GM19023 (cell line): ENCODE measurements around the gene C20orf96.
"Not testable (repeated sequence)": the region's sequence is repeated elsewhere in the genome, so short reads cannot be mapped to it uniquely, and the experiment has no call there.

Experiments
- ATAC-seq: cut with Tn5 transposase; IDR thresholded peaks from one replicate; pipeline ENCODE4 v1.9.1; 2021; ENCODE audit warnings: mild to moderate bottlenecking, moderate library complexity; ENCODE audit not compliant: unreplicated experiment

C20orf96 gene

DNA sequence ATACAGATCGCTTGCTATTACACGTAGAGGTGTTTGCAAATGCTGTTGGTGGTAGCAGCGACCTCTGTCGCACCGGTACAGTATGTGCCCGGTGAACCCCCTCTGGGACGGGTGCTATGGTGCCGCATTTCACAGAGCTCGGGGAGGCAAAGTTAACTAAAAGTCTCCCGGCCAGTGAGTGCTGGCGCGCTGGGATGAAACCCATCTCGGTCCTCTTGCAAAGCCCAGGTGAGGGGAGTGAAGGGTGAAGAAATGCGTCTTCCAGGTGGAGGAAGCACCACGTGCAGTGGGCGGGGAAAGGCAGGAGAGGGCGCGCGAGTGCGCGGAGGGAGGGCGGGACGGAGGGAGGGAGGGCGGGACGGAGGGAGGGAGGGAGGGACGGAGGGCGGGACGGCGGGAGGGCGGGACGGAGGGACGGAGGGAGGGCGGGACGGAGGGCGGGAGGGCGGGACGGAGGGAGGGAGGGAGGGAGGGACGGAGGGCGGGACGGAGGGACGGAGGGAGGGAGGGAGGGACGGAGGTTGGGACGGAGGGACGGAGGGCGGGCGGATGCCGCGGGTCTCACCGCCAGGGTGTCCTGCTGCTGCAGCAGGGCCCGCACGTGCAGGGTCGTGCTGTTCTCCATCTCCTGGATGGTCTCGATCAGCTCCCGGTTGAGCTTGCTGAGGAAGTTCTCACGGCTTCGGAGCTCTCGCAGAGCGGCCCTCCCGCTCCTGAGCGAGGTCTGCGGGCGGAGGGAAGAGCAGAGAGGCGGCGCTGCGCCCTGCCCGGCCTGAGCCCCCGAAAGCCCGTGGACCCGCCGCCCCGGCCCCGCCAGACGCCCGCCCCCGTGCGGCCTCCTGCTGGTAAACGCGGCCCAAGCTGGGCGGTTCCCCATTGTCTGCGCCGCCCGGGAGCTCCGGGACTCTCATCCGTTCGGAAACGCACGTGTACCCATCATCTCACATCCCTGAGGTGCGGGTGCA, 11.7 kb downstream of the C20orf96 start:
- no peak for ATAC-seq

- no peak for ATAC-seq
Observed at GRCh38 chr20:278181-278580, 12.4 kb downstream of the C20orf96 start.

DNA sequence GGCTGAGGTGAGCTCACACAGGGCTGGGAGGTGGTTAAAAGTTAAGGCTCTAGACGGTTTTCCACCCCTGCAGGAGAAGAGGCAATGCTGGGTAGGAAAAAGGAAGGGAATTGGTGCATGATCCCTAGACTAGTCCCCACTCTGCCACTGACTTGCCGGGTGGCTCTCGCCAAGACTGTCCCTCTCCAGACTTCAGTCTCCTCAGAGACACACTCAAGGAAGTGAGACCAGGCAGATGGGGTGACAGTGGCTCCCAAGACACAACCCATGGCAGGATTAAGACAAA, 13.1 kb downstream of the C20orf96 start:
- no peak for ATAC-seq

GRCh38 chr20:276620-277495, 13.7 kb downstream of the C20orf96 start:
- no peak for ATAC-seq

DNA sequence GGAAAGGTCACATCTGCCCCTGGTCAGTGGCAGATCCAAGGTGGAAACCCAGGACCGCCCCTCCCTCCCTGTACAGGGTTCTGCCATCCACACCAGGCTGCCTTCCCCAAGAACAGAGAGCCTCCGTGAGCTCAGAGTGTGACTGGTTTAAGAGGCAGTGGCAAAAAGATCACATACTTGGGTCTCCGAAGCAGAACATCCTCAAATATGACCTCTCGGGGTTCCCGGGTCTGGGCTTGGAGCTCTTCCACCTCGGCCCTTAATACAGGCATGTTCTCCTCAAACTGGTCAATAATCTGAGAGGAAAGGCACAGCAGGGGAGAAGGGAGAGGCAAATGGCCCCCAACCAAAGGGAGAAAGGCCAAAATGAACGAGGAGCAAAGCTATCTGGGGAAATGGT, 14.8 kb downstream of the C20orf96 start:
- ATAC-seq, result no peak

DNA sequence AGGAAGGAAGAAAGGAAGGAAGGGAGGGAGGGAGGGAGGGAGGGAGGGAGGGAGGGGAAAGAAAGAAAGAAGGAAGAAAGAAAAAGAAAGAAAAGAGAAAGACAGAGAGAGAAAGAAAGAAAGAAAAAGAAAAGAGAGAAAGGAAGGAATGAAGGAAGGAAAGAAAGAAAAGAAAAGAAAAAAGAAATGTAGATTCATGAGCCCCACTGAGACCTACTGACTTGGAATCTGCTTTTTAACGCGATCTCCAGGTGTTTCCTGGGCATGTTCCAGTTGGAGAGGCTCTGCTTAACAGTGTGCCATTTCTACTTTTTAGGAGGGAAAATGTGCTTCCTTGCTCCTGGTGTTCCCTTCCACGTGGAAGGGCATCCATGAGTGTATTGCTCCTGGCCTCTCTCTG, 16.7 kb downstream of the C20orf96 start:
- ATAC-seq, result no peak

GRCh38 chr20:272718-273117, 17.8 kb downstream of the C20orf96 start:
- ATAC-seq, result no peak

GRCh38 chr20:271528-271927, 19.0 kb downstream of the C20orf96 start:
- ATAC-seq, result no peak

- ATAC-seq, result no peak
Observed at GRCh38 chr20:271069-271468, 19.5 kb downstream of the C20orf96 start.

GRCh38 chr20:270517-270916, 20.0 kb downstream of the C20orf96 start:
- ATAC-seq, result no peak

- ATAC-seq, result peak; percentile 81
Observed at GRCh38 chr20:266596-267562, 23.7 kb downstream of the C20orf96 start.

DNA sequence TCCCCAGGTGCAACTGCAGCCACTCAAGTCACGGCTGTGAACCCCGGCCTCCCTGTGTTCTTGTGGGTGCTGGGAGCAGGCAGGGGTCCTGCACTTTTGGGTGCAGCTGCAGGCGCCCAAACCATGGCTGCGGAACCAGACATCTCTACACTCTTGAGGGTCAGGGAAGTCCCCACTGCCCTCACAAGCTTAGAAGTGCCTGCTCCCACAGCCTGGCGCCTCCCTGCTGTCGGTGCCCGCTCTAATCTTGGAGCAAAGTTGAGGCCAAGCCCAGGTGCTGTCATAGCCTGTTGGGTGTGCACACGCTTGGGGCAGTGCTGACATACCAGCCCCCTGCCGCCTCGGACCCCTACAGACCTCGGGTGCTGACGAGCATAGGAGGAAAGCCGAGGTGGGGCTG, 26.8 kb downstream of the C20orf96 start:
- ATAC-seq, result no peak

GRCh38 chr20:259981-260380, 30.6 kb downstream of the C20orf96 start:
- no peak for ATAC-seq

- no peak for ATAC-seq
Observed at GRCh38 chr20:258963-259362, 31.6 kb downstream of the C20orf96 start.

- no peak for ATAC-seq
Observed at GRCh38 chr20:258269-258858, 32.2 kb downstream of the C20orf96 start.

DNA sequence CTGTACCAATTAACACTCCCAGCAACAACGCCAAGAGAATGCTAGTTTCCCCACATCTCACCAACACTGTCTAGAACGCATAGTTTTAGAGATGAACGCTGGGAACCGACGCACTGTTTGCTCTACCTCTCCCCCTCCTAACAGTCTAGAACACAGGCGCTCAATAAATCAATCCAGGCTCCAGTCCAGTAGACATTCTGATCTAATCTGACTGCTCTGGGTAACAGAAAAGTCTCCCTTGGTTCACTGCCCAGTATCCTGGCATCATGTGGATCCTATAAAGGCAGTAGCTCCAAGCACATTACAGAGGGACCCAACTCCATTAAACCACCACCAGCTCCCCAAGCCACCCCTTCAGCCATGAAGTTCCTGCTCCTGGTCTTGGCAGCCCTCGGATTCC, 33.1 kb downstream of the C20orf96 start, which contains the start of gene DEFB132:
DEFB132 (plus strand) TSS at position 306 of the 400 bp plus-strand sequence; CDS start at position 361, 55 bp downstream.
- no peak for ATAC-seq

- ATAC-seq, result not testable (repeated sequence)
Observed at GRCh38 chr20:253447-253846, 37.1 kb downstream of the C20orf96 start.

GRCh38 chr20:252801-253200, 37.7 kb downstream of the C20orf96 start:
- no peak for ATAC-seq

DNA sequence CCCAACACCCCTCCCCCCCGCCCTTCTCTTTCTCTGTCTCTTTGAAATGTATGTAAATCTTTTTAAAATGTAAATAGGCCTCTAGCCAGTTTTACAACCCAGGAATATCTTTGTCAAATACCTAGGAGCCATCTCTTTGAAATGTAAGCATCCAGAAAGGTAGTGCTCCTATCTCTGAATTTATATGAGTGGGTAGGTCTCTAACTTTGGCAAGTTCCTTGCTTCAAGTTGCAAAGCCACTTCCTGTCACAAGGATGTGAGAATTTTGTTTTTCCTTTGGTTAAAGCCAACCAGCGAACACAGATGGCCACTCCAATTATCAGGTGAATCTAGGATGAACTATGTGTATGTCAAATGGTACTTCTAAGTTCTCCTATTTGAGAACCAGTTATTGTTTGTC, 39.2 kb downstream of the C20orf96 start:
- no peak for ATAC-seq

DNA sequence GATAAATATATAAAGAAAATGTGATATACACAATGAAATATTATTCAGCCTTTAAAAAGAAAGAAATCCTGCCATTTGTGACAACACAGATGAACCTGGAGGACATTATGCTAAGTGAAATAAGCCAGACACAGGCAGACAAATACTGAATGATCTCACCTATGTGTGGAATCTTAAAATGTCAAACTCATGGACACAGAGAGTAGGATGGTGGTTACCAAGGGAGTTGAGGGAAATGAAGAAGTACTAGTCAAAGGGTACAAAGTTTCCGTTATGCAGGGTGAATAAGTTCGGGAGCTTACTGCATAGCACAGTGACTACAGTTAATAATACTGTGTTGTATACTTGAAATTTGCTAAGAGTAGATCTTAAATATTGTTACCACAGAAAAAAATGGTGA, 47.6 kb downstream of the C20orf96 start:
- no peak for ATAC-seq
